K562 (cell line): ENCODE measurements around the gene MAST4. TPM values are rescaled to one million over a fixed set of nuclear protein-coding genes. Genes with fewer than 3 reads are reported as not detected.
A peak's percentile ranks its signal among the peaks of the same experiment; 100 is the strongest.

Source experiments
- ATF2 ChIP-seq: sonication (generic); formaldehyde crosslinking; IDR thresholded peaks from 2 replicates; pipeline ENCODE4 v1.8.1; 2022; ENCODE audit warnings: missing genetic modification reagents
- CC2D1A ChIP-seq: fragments of 450-650 bp; IDR thresholded peaks from 2 replicates; pipeline ENCODE4 v1.6.1; 2017; ENCODE audit warnings: mild to moderate bottlenecking
- DACH1 ChIP-seq: fragments of 450-650 bp; IDR thresholded peaks from 2 replicates; pipeline ENCODE4 v1.6.1; 2018; ENCODE audit not compliant: partially characterized antibody
- EGR1 ChIP-seq: fragments of 450-650 bp; conservative IDR thresholded peaks from 2 replicates; pipeline ENCODE4 v1.6.1; 2017; ENCODE audit warnings: mild to moderate bottlenecking
- HBP1 ChIP-seq: fragments of 450-650 bp; formaldehyde crosslinking; IDR thresholded peaks from 2 replicates; pipeline ENCODE4 v1.4.0; 2022; ENCODE audit warnings: missing genetic modification characterization
- HDAC1 ChIP-seq, 2 experiments: fragments of 450-650 bp; IDR thresholded peaks; 2 replicates each; pipeline ENCODE4 v1.6.1; 2016 to 2017; ENCODE audit warnings: inconsistent platforms in 1 of 2, mild to moderate bottlenecking in 1 of 2, moderate library complexity in 1 of 2
- HDAC2 ChIP-seq: fragments of 450-650 bp; IDR thresholded peaks from 2 replicates; pipeline ENCODE4 v1.6.1; 2016; ENCODE audit warnings: mild to moderate bottlenecking
- NELFE ChIP-seq: IDR thresholded peaks from 2 replicates; pipeline ENCODE4 v1.6.1; 2011; ENCODE audit warnings: mild to moderate bottlenecking; ENCODE audit not compliant: insufficient read depth, insufficient read length
- NFATC3 ChIP-seq: fragments of 450-650 bp; IDR thresholded peaks from 2 replicates; pipeline ENCODE4 v1.6.1; 2017; ENCODE audit warnings: mild to moderate bottlenecking
- NR4A1 ChIP-seq, 2 experiments: fragments of 250-450 bp in 1 of 2; fragments of 450-650 bp in 1 of 2; sonication (Bioruptor Pico) in 1 of 2; IDR thresholded peaks; 2 replicates each; pipeline versions ENCODE4 v1.4.0 to v1.6.1; 2016 to 2020; ENCODE audit warnings: mild to moderate bottlenecking in 2 of 2, missing compliant biosample characterization in 1 of 2, missing genetic modification characterization in 1 of 2, moderate library complexity in 1 of 2
- RBM25 ChIP-seq: fragments of 200-400 bp; formaldehyde crosslinking; IDR thresholded peaks from 2 replicates; pipeline ENCODE4 v1.6.1; 2018; ENCODE audit warnings: low read length, low read depth, moderate library complexity; ENCODE audit not compliant: severe bottlenecking
- SMARCC2 ChIP-seq: fragments of 450-650 bp; IDR thresholded peaks from 2 replicates; pipeline ENCODE4 v1.6.1; 2017; ENCODE audit warnings: antibody characterized with exemption, moderate library complexity, mild to moderate bottlenecking, low read depth
- SOX6 ChIP-seq: fragments of 450-650 bp; IDR thresholded peaks from 2 replicates; pipeline ENCODE4 v1.6.1; 2014; ENCODE audit warnings: mild to moderate bottlenecking
- TFE3 ChIP-seq: fragments of 450-650 bp; formaldehyde crosslinking; IDR thresholded peaks from 2 replicates; pipeline ENCODE4 v1.4.0; 2020; ENCODE audit warnings: mild to moderate bottlenecking, mixed read lengths
- UBTF ChIP-seq, 2 experiments: IDR thresholded peaks; 2 replicates each; pipeline ENCODE4 v1.6.1; 2012; ENCODE audit warnings: improper control_type of control experiment in 2 of 2, low read depth in 2 of 2, low read length in 2 of 2, borderline replicate concordance in 1 of 2
- ZNF253 ChIP-seq: fragments of 250-450 bp; sonication (Bioruptor Pico); conservative IDR thresholded peaks from 2 replicates; pipeline ENCODE4 v1.6.1; 2021; ENCODE audit warnings: mild to moderate bottlenecking
- ZNF280B ChIP-seq: fragments of 250-450 bp; sonication (Bioruptor Pico); IDR thresholded peaks from 2 replicates; pipeline ENCODE4 v1.5.1; 2021; ENCODE audit warnings: mild to moderate bottlenecking
- ZNF445 ChIP-seq: fragments of 250-450 bp; sonication (Bioruptor Pico); IDR thresholded peaks from 2 replicates; pipeline ENCODE4 v1.4.0; 2020; ENCODE audit warnings: low read depth, mild to moderate bottlenecking, moderate library complexity
- polyA plus RNA-seq, 8 experiments: library from polyadenylated mRNA; depleted of rRNA in 4 of 8; stranded (reverse) in 5 of 8; unstranded in 3 of 8; fragments of >200 nt; fragmentation: Nextera tagmentation in 2 of 8; fragmentation: Illumina TruSeq in 1 of 8; extraction: Ambion mirVana in 2 of 8; extraction: Trizol in 1 of 8; gene quantifications; 2 replicates each; pipeline versions ENCODE4 v1.2.1 to v1.2.3, GENCODE V29; 2011 to 2014; ENCODE audit warnings: inconsistent platforms in 1 of 8, missing spikeins in 1 of 8
- total RNA-seq, 7 experiments: library from RNA; depleted of rRNA in 6 of 7; stranded (reverse); fragments of >200 nt in 6 of 7; fragmentation: Illumina TruSeq in 2 of 7; extraction: Trizol in 2 of 7; gene quantifications; 2 replicates each; pipeline versions ENCODE4 v1.2.1 to v1.2.3, GENCODE V29; 2011 to 2021; ENCODE audit warnings: low replicate concordance in 1 of 7

Gene MAST4
- total and polyA plus RNA-seq, 9 of the 15 experiments (the other 6 are each of a cell fraction or from before 2014, with no cell fraction given) = 0.88 to 10.1 (median 5.2) TPM

GRCh38 chr5:67003935-67004729, 407.9 kb downstream of the MAST4 start (continued):
- TF ChIP-seq UBTF (IDR thresholded peaks at IDR 0.05; ENCODE audit: borderline replicate concordance in 1 of 2, low read depth in 2 of 2, low read length in 2 of 2) (peak in 1 of 2 experiments; percentile 22; a peak in 1 of 4 replicates), SOX6 (peak; percentile 76; the same call in 1 of the 2 replicates), ZNF445 (CRISPR knock-in tag) (no peak), EGR1 (0 out of 2 replicates have a peak, but pooled peaks have one; percentile 9), NFATC3 (no peak), HBP1 (CRISPR knock-in tag) (no peak), NR4A1 (CRISPR knock-in tag; IDR thresholded peaks at IDR 0.05) (no peak), NR4A1 (tag; IDR thresholded peaks at IDR 0.05) (no peak), NELFE (no peak), ZNF253 (CRISPR knock-in tag) (no peak), RBM25 (no peak), HDAC1 (IDR thresholded peaks at IDR 0.05) (peak in 1 of 2 experiments; percentile 60; a peak in 2 of 4 replicates), CC2D1A (peak; percentile 75; the same call in 1 of the 2 replicates), TFE3 (no peak), DACH1 (no peak), SMARCC2 (no peak; the same call in 1 of the 2 replicates), HDAC2 (peak; percentile 46; the same call in 1 of the 2 replicates), ZNF280B (CRISPR knock-in tag) (no peak), ATF2 (no peak)
